Ammon's horn (tissue), 1 donor: ENCODE data around the gene L1CAM.
A peak's percentile ranks its signal among the peaks of the same experiment; 100 is the strongest.

Source experiments
- DNase-seq: peaks from one replicate; pipeline ENCODE4 v3.0.0-alpha.2; 2016; ENCODE audit warnings: low spot score

The L1CAM gene

GRCh38 chrX:153885968-153886903 is at the start of gene L1CAM:
TSS of gene L1CAM (minus strand) at chrX:153886173. CDS start at chrX:153875836, 10,337 bp downstream.
- no peak for DNase-seq

GRCh38 chrX:153935326-153935851 is 49.4 kb upstream of the L1CAM start:
- no peak for DNase-seq

- peak; percentile 73 for DNase-seq
Measured at GRCh38 chrX:153934762-153935325, 48.9 kb upstream of the L1CAM start, which contains the start of gene NAA10. TSS of gene NAA10 (minus strand) at chrX:153935037. CDS start at chrX:153934904, 133 bp downstream.

GRCh38 chrX:153934148-153934761 is 48.3 kb upstream of the L1CAM start:
- DNase-seq: no peak

- DNase-seq: no peak
Measured at GRCh38 chrX:153933748-153934147, 47.8 kb upstream of the L1CAM start.

GRCh38 chrX:153932220-153932915 is 46.4 kb upstream of the L1CAM start:
- DNase-seq: no peak

GRCh38 chrX:153931748-153932147 is 45.8 kb upstream of the L1CAM start:
- DNase-seq: no peak

- no peak for DNase-seq
Measured at GRCh38 chrX:153931151-153931550, 45.2 kb upstream of the L1CAM start.

- no peak for DNase-seq
Measured at GRCh38 chrX:153930011-153930910, 44.3 kb upstream of the L1CAM start.

- no peak for DNase-seq
Measured at GRCh38 chrX:153929576-153929975, 43.6 kb upstream of the L1CAM start.

GRCh38 chrX:153928846-153929245 is 42.9 kb upstream of the L1CAM start:
- DNase-seq: no peak

- peak; percentile 96 for DNase-seq
Measured at GRCh38 chrX:153927922-153928760, 42.2 kb upstream of the L1CAM start.

- DNase-seq: no peak
Measured at GRCh38 chrX:153927672-153927921, 41.6 kb upstream of the L1CAM start.

GRCh38 chrX:153926858-153927671 is 41.1 kb upstream of the L1CAM start:
- peak; percentile 50 for DNase-seq

- no peak for DNase-seq
Measured at GRCh38 chrX:153926552-153926857, 40.5 kb upstream of the L1CAM start.

- DNase-seq: no peak
Measured at GRCh38 chrX:153925739-153926551, 40.0 kb upstream of the L1CAM start, which contains the start of gene ARHGAP4. TSS of gene ARHGAP4 (minus strand) at chrX:153926264. CDS start at chrX:153926202, 62 bp downstream.

GRCh38 chrX:153925387-153925738 is 39.4 kb upstream of the L1CAM start:
- DNase-seq: no peak

GRCh38 chrX:153924149-153924861 is 38.3 kb upstream of the L1CAM start:
- DNase-seq: peak; percentile 54
